Ishikawa (cell line): Measurements from ENCODE around the gene LRRC59.

ENCODE experiments used
- CEBPB ChIP-seq: IDR thresholded peaks from 2 replicates; pipeline ENCODE4 v1.6.1; 2012
- CREB1 ChIP-seq: IDR thresholded peaks from 2 replicates; pipeline ENCODE4 v1.6.1; 2012; ENCODE audit warnings: low read depth
- EGR1 ChIP-seq: IDR thresholded peaks from 2 replicates; pipeline ENCODE4 v1.6.1; 2012
- EP300 ChIP-seq: IDR thresholded peaks from 2 replicates; pipeline ENCODE4 v1.6.1; 2012; ENCODE audit warnings: borderline replicate concordance
- FOXM1 ChIP-seq: IDR thresholded peaks from 2 replicates; pipeline ENCODE4 v1.6.1; 2012; ENCODE audit warnings: low read depth, borderline replicate concordance
- MAX ChIP-seq: IDR thresholded peaks from 2 replicates; pipeline ENCODE4 v1.6.1; 2012
- RAD21 ChIP-seq: IDR thresholded peaks from 2 replicates; pipeline ENCODE4 v1.6.1; 2012; ENCODE audit warnings: low read depth
- REST ChIP-seq: IDR thresholded peaks from 2 replicates; pipeline ENCODE4 v1.6.1; 2012; ENCODE audit warnings: low read depth, mild to moderate bottlenecking
- TAF1 ChIP-seq: IDR thresholded peaks from 2 replicates; pipeline ENCODE4 v1.6.1; 2012; ENCODE audit warnings: low read depth, mild to moderate bottlenecking
- TCF12 ChIP-seq: IDR thresholded peaks from 2 replicates; pipeline ENCODE4 v1.6.1; 2012; ENCODE audit warnings: low read depth
- USF1 ChIP-seq: IDR thresholded peaks from 2 replicates; pipeline ENCODE4 v1.6.1; 2012
- YY1 ChIP-seq: IDR thresholded peaks from 2 replicates; pipeline ENCODE4 v1.6.1; 2012; ENCODE audit warnings: low read depth
- ZBTB7A ChIP-seq: IDR thresholded peaks from 2 replicates; pipeline ENCODE4 v1.6.1; 2012; ENCODE audit warnings: low read depth

GRCh38 chr17:50382931-50383330, 14.4 kb downstream of the LRRC59 start:
- TF ChIP-seq RAD21 (no peak), TAF1 (no peak), REST (no peak), MAX (no peak), CREB1 (no peak), CEBPB (no peak), FOXM1 (no peak), YY1 (no peak), EGR1 (no peak), EP300 (no peak), TCF12 (no peak), USF1 (no peak), ZBTB7A (no peak)
